Endodermal cell (in vitro differentiated cells): Measurements from ENCODE around the gene HID1. TPM values are rescaled to one million over a fixed set of nuclear protein-coding genes. Genes with fewer than 3 reads are reported as not detected.

Experiments
- DNase-seq: peaks from one replicate; pipeline ENCODE4 v3.0.0-alpha.2; 2017
- H3K27ac ChIP-seq: 2 replicates; pipeline ENCODE4 v1.5.1; 2013; ENCODE audit warnings: mild to moderate bottlenecking, low read depth, low read length, moderate library complexity
- H3K27me3 ChIP-seq: 2 replicates; pipeline ENCODE4 v1.6.1; 2013; ENCODE audit warnings: mild to moderate bottlenecking, low read length, moderate library complexity; ENCODE audit not compliant: insufficient read depth, control insufficient read depth, poor library complexity, severe bottlenecking
- H3K36me3 ChIP-seq: 2 replicates; pipeline ENCODE4 v1.7.0; 2013; ENCODE audit warnings: mild to moderate bottlenecking, low read length, moderate library complexity; ENCODE audit not compliant: control insufficient read depth, insufficient read depth
- H3K4me1 ChIP-seq: one replicate; pipeline ENCODE4 v1.7.0; 2013; ENCODE audit warnings: low read length; ENCODE audit not compliant: control insufficient read depth, insufficient read depth
- H3K4me3 ChIP-seq: 2 replicates; pipeline ENCODE4 v1.5.1; 2013; ENCODE audit warnings: mild to moderate bottlenecking, low read length, moderate library complexity
- H3K9ac ChIP-seq: 2 replicates; pipeline ENCODE4 v1.6.1; 2013; ENCODE audit warnings: mild to moderate bottlenecking, low read length, moderate library complexity; ENCODE audit not compliant: poor library complexity, severe bottlenecking; ENCODE audit errors: extremely low read depth
- H3K9me3 ChIP-seq: 2 replicates; pipeline ENCODE4 v1.6.1; 2013; ENCODE audit warnings: mild to moderate bottlenecking, low read length, moderate library complexity; ENCODE audit not compliant: control insufficient read depth
- H3K27ac Mint-ChIP-seq: 2 replicates; pipeline ENCODE4 v1.8.0; 2020; ENCODE audit warnings: mixed read lengths
- H3K27me3 Mint-ChIP-seq: 2 replicates; pipeline ENCODE4 v1.8.0; 2021; ENCODE audit warnings: mild to moderate bottlenecking, mixed read lengths; ENCODE audit not compliant: insufficient read depth
- H3K36me3 Mint-ChIP-seq: 2 replicates; pipeline ENCODE4 v1.8.0; 2020; ENCODE audit warnings: low read depth, mixed read lengths
- H3K4me1 Mint-ChIP-seq: 2 replicates; pipeline ENCODE4 v1.8.0; 2020; ENCODE audit warnings: mixed read lengths
- H3K4me3 Mint-ChIP-seq: 2 replicates; pipeline ENCODE4 v1.8.0; 2020; ENCODE audit warnings: mild to moderate bottlenecking, moderate library complexity, mixed read lengths
- H3K9me3 Mint-ChIP-seq: 2 replicates; pipeline ENCODE4 v1.8.0; 2020; ENCODE audit warnings: mild to moderate bottlenecking, mixed read lengths
- WGBS, 2 experiments: methylation state at CpG; one replicate each; pipeline versions ENCODE4 v1.1.5 to v1.1.7; 2013; ENCODE audit warnings: missing lambda C conversion rate in 2 of 2, mixed read lengths in 1 of 2; ENCODE audit not compliant: insufficient coverage in 1 of 2, insufficient read length in 1 of 2; 5-methylcytosine and 5-hydroxymethylcytosine counted together
- total RNA-seq, 2 donors: library from RNA; stranded (reverse); fragmentation: NEBNext Ultra II Directional in 1 of 2; extraction: Animal tissue kit (Norgen Biotek cat#: 25700) in 1 of 2; gene quantifications; 2 replicates in 1 of 2; 3 replicates in 1 of 2; pipeline ENCODE4 v1.2.1, GENCODE V29; 2021
- TF ChIP-seq, protein P1 (sequence below): fragments of 200-600 bp; sonication (generic); conservative IDR thresholded peaks from 2 replicates; pipeline ENCODE4 v1.5.0; 2021; ENCODE audit warnings: antibody characterized with exemption, mild to moderate bottlenecking

The HID1 gene
- total RNA-seq, 2 donors from 2014 or later = 7.6 to 11.4 TPM

DNA sequence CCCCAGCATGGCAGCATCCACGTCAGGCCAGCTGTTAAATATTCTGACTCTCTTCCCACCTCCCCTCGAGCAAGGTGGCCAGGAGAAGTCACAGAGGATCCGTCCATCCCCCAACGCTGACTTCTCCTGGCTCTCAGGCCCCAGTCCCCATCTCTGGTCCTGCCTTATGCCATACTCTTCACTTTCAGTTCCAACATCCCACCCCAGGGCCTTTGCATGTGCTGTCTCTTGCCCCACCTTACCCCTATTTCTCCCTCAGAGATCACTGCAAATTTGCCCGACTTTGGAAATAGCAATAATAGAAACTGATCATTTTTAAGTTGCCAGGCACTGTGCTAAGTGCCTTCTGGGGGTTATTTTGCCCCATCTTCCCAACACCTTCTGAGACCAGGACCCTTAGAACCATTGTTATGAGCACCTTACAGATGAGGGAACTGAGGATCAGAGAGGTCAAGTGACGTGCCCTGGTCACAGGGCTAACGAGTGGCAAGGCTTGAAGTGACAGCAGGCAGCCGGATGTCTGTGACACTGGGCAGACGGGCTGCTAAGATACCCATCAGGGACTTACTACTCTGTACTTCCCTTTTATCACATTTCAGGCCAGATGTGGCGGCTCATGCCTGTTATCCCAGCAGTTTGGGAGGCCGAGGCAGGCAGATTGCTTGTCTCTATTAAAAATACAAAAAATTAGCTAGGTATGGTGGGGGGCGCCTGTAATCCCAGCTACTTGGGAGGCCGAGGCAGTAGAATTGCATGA lies 17.7 kb downstream of the HID1 start:
- no peak overlapping the region for H3K4me3 Mint-ChIP-seq
- H3K36me3 ChIP-seq = no peaks in the 10 kb centered on the region
- no peak for DNase-seq
- H3K4me1 Mint-ChIP-seq = no peaks in the 10 kb centered on the region
- H3K9me3 ChIP-seq = no peaks in the 10 kb centered on the region
- H3K27ac ChIP-seq = no peak overlapping the region
- H3K27me3 Mint-ChIP-seq = peaks cover 34% of the 10 kb centered on the region
- 73 to 74% methylated on average over 11 to 13 of the region's 13 CpGs for WGBS, 2 experiments
- TF ChIP-seq, protein P1, sequence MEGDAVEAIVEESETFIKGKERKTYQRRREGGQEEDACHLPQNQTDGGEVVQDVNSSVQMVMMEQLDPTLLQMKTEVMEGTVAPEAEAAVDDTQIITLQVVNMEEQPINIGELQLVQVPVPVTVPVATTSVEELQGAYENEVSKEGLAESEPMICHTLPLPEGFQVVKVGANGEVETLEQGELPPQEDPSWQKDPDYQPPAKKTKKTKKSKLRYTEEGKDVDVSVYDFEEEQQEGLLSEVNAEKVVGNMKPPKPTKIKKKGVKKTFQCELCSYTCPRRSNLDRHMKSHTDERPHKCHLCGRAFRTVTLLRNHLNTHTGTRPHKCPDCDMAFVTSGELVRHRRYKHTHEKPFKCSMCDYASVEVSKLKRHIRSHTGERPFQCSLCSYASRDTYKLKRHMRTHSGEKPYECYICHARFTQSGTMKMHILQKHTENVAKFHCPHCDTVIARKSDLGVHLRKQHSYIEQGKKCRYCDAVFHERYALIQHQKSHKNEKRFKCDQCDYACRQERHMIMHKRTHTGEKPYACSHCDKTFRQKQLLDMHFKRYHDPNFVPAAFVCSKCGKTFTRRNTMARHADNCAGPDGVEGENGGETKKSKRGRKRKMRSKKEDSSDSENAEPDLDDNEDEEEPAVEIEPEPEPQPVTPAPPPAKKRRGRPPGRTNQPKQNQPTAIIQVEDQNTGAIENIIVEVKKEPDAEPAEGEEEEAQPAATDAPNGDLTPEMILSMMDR = no peak
- H3K27ac Mint-ChIP-seq = no peak overlapping the region
- H3K27me3 ChIP-seq = peaks cover 18% of the 10 kb centered on the region
- H3K4me3 ChIP-seq = no peak overlapping the region
- H3K9ac ChIP-seq = no peak overlapping the region
- H3K36me3 Mint-ChIP-seq = no peaks in the 10 kb centered on the region
- no peaks in the 10 kb centered on the region for H3K4me1 ChIP-seq
- H3K9me3 Mint-ChIP-seq = no peaks in the 10 kb centered on the region

DNA sequence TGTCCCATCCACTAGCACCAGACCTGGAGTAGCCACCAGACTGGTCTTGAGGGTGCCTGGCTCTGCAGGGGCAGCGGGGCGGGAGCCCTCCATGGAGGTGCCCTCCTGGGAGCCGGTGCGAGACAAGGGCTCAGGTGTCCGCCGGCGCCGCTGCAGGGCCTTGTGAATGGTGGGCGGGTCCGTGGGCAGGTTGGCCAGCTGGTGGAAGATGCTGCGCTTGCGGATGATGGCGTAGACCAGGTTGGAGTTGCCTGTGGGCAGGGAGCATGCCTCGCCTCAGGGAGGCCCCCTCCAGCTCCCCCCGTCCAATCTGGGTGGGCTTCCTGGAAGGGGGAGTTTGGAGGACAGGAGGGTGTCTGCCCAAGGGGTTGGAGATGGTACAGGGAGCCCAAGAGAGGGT lies 18.4 kb downstream of the HID1 start:
- H3K4me3 ChIP-seq = no peak overlapping the region
- H3K27me3 Mint-ChIP-seq = peaks cover 30% of the 10 kb centered on the region
- H3K36me3 ChIP-seq = no peaks in the 10 kb centered on the region
- 93 to 96% methylated on average over 9 to 15 of the region's 15 CpGs for WGBS, 2 experiments
- DNase-seq = no peak
- peaks cover 11% of the 10 kb centered on the region for H3K27me3 ChIP-seq
- H3K4me1 Mint-ChIP-seq = no peaks in the 10 kb centered on the region
- no peaks in the 10 kb centered on the region for H3K36me3 Mint-ChIP-seq
- no peaks in the 10 kb centered on the region for H3K9me3 Mint-ChIP-seq
- no peaks in the 10 kb centered on the region for H3K4me1 ChIP-seq
- TF ChIP-seq, protein P1 = no peak
- no peak overlapping the region for H3K4me3 Mint-ChIP-seq
- no peak overlapping the region for H3K27ac Mint-ChIP-seq
- no peak overlapping the region for H3K9ac ChIP-seq
- H3K27ac ChIP-seq = no peak overlapping the region
- H3K9me3 ChIP-seq = no peaks in the 10 kb centered on the region

DNA sequence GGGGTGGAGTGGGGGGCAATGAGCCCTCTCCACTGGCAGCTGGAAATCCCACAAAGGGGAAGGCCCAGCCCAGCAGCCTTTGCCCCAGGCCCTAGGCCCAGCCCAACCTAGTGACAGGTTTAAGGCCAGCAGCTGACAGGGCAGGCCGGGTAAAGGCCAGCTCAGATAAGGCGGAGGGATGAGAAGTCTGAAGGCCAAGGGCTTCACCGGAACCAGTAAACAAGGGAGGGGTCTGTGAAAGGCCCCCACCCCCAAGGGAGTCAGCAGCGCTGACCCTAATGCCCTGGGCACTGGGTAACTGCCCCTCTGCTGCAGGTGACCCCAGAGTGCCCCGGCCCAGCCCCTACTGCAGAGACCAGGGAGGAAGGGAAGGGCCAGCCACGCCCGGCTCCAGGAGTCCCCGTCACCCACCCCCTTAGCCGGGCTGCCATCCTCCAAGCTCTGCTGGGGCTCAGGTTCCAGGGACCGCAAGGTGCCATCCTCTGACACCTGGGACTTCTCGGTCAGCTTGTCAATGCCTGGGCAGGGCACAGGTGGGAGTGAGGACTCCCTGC lies 19.3 kb downstream of the HID1 start:
- Histone ChIP-seq H3K4me1 (no peaks in the 10 kb centered on the region), H3K4me3 (no peak overlapping the region), H3K9ac (no peak overlapping the region), H3K27me3 (peaks cover 2% of the 10 kb centered on the region), H3K27ac (no peak overlapping the region), H3K36me3 (no peaks in the 10 kb centered on the region), H3K9me3 (no peaks in the 10 kb centered on the region)
- H3K4me1 Mint-ChIP-seq = no peaks in the 10 kb centered on the region
- H3K36me3 Mint-ChIP-seq = no peaks in the 10 kb centered on the region
- TF ChIP-seq, protein P1 = no peak
- H3K27me3 Mint-ChIP-seq = peaks cover 29% of the 10 kb centered on the region
- WGBS, 2 experiments = 90 to 97% methylated on average over 6 to 11 of the region's 11 CpGs
- H3K4me3 Mint-ChIP-seq = no peak overlapping the region
- no peak for DNase-seq
- no peak overlapping the region for H3K27ac Mint-ChIP-seq
- H3K9me3 Mint-ChIP-seq = no peaks in the 10 kb centered on the region
